ENCODE results near the gene OR10G8. TPM values are rescaled to one million over a fixed set of nuclear protein-coding genes. Genes with fewer than 3 reads are reported as not detected.

Gene OR10G8
- total and polyA plus RNA-seq, 9 donors, result not detected

DNA sequence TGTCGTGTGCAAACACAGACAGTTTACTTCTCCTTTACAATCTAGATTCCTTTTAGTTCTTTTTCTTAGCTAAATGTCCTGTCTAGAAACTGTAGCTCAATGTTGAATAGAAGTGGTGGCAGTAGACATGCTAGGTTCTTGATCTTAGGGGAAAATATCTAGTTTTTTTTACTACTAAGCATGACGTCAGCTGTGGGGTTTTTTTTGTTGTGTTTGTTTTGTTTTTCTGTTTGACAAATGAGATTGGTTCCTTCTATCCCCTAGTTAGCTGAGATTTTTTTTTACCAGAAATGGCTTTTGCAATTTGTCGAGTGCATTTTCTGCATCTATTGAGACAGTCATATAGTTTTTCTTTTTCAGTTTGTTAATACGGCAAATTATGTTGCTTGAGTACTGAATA lies 16.8 kb downstream of the OR10G8 start:
- DNase-seq, result no peak
- H3K27ac ChIP-seq, result no peak overlapping the region
- no peak overlapping the region for H3K4me3 ChIP-seq
- no peaks in the 10 kb centered on the region for H3K27me3 ChIP-seq
- TF ChIP-seq EP300 (IDR thresholded peaks at IDR 0.05), result no peak
- TF ChIP-seq POLR2A (IDR thresholded peaks at IDR 0.05), result no peak
- TF ChIP-seq CTCF (IDR thresholded peaks at IDR 0.05), result no peak
- H3K4me1 ChIP-seq (ENCODE audit: insufficient read depth), result no peaks in the 10 kb centered on the region
- intact Hi-C loops (cut with DNase I), result no loop called here
- H3K36me3 ChIP-seq, result no peaks in the 10 kb centered on the region
- no peaks in the 10 kb centered on the region for H3K9me3 ChIP-seq
- 74 to 82% (median 78%) methylated on average over 4 of the region's 4 CpGs for WGBS, 3 donors

DNA sequence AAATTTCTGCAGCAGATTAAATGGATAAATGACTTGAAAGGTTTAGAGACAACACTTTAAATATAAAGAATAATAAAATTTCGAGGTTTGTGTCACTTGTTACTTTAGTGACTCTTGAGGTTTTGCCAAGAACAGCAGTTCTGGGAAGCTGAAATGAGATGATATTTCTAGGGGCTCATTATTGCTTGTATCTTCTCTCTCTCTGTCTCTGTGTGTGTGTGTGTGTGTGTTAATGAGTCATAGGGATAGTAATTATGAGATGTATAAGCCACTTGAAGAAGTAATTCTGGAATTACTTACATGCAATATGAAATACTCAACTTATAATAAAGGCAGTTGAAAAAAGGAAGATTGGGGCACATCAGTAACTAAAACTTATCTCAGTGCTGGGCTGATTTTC lies 24.1 kb downstream of the OR10G8 start:
- Histone ChIP-seq H3K27me3 (no peaks in the 10 kb centered on the region), H3K27ac (no peak overlapping the region), H3K36me3 (no peaks in the 10 kb centered on the region), H3K4me3 (no peak overlapping the region), H3K4me1 (ENCODE audit: insufficient read depth) (no peaks in the 10 kb centered on the region), H3K9me3 (no peaks in the 10 kb centered on the region)
- TF ChIP-seq EP300 (IDR thresholded peaks at IDR 0.05), result no peak
- no peak for TF ChIP-seq POLR2A (IDR thresholded peaks at IDR 0.05)
- DNase-seq, result no peak
- WGBS, 3 donors, result 42 to 46% (median 42%) methylated on average over 1 of the region's 1 CpG
- intact Hi-C loops (cut with DNase I), result no loop called here

DNA sequence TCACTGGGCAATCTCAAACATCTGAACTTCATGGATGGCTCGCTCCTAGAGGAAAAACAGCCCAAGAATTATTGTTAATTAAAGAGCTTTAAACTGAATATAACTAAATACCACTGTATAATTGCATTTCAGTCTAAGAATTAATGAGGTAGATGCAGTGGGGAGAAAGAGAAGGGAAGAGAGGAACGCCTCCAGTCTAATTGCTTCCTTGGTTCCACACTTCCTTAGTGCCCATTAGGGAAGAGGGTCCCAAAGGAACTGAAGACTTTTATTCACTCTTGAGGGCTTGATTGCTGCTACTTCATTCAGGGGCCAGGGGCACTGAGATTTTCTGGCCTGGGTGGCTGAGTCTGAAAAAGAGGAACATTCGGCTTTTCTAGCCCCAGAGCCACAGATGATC lies 26.4 kb downstream of the OR10G8 start:
- TF ChIP-seq CTCF (IDR thresholded peaks at IDR 0.05), result no peak
- TF ChIP-seq POLR2A (IDR thresholded peaks at IDR 0.05), result no peak
- TF ChIP-seq EP300 (IDR thresholded peaks at IDR 0.05), result no peak
- H3K4me3 ChIP-seq, result no peak overlapping the region
- H3K27me3 ChIP-seq, result no peaks in the 10 kb centered on the region
- WGBS, 3 donors, result 90 to 96% (median 91%) methylated on average over 3 of the region's 3 CpGs
- H3K36me3 ChIP-seq, result no peaks in the 10 kb centered on the region
- no peak for DNase-seq
- no peaks in the 10 kb centered on the region for H3K4me1 ChIP-seq (ENCODE audit: insufficient read depth)
- H3K27ac ChIP-seq, result no peak overlapping the region
- H3K9me3 ChIP-seq, result no peaks in the 10 kb centered on the region
- intact Hi-C loops (cut with DNase I), result no loop called here

DNA sequence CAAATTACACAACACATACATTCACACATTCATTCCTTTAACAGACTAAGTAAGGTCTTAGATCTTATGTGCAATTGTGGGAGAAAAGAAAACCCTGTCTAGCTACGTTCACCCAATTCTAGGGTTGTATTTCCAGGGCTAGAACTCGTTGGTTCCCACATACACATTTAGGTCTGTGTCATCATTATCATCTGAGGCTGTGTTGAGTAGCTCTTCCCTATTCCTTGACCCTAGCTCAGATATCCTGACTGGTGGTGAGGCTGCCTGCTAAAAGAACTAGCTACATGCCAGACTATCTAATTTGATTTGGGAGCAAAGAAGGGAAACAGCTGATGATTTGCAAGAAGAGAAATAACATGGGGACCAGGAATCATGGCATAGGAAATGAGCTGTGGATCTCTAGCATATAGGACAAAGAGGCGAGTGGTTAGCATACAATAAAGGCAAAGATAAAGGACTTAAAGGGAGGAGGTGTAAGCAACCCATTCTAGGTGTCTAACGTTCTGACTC lies 42.1 kb downstream of the OR10G8 start:
- no peak overlapping the region for H3K27ac ChIP-seq
- no peak for DNase-seq
- H3K27me3 ChIP-seq, result no peaks in the 10 kb centered on the region
- intact Hi-C loops (cut with DNase I), result no loop called here
- TF ChIP-seq CTCF (IDR thresholded peaks at IDR 0.05) (no peak), POLR2A (IDR thresholded peaks at IDR 0.05) (no peak), EP300 (IDR thresholded peaks at IDR 0.05) (no peak)
- 54 to 69% (median 59%) methylated on average over 4 of the region's 4 CpGs for WGBS, 3 donors
- H3K9me3 ChIP-seq, result no peaks in the 10 kb centered on the region
- no peaks in the 10 kb centered on the region for H3K4me1 ChIP-seq (ENCODE audit: insufficient read depth)
- no peak overlapping the region for H3K4me3 ChIP-seq
- no peaks in the 10 kb centered on the region for H3K36me3 ChIP-seq

DNA sequence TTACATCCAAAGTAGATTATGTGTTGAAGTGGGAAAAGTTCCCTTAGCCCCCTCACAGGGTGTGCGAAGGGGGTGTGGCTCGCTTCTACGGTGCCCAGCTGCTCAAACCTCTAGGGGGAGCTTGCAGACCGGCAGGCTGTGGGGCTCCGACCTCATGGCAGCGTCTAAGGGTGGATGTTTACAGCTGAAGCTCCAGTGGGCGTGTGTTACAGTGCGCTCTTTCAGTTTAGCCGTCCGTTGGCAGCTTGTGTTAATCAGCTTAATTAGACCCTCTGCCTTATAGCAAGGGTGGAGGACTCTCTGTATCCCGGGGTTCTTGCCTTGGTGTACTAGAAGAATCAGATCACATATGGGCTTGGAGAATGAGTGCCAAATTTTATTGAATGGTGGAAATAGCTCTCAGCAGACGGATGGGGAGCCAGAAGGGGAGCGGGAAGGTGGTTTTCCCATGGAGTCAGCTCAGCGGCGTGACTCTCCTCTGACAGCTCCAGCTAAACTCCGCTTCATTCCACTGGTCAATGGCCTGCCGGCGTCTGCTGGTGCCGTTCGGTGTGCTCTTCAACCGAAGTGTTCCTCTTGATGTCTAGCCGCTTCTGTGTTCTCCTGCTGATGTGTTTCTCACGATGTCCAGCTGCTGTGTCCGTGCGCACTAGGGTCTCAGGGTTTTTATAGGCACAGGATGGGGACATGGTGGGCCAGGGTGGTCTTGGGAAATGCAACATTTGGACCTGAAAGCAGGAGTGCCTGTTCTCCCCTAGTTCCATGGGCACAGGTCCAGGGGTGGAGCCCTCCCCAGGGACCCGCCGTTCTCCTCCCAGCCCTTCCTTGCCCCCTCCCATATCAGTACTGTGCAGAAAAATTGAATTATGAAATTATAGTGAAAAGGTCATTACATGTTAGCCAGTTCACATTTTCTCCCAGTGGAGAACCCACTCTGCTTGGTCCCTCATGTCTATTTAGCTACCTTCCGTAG lies 43.1 kb downstream of the OR10G8 start:
- no peak overlapping the region for H3K4me3 ChIP-seq
- H3K4me1 ChIP-seq (ENCODE audit: insufficient read depth), result no peaks in the 10 kb centered on the region
- no peak for DNase-seq
- H3K27ac ChIP-seq, result no peak overlapping the region
- no peaks in the 10 kb centered on the region for H3K9me3 ChIP-seq
- H3K36me3 ChIP-seq, result no peaks in the 10 kb centered on the region
- WGBS, 3 donors, result 49 to 54% (median 53%) methylated on average over 28 of the region's 28 CpGs
- TF ChIP-seq POLR2A (IDR thresholded peaks at IDR 0.05), result no peak
- TF ChIP-seq EP300 (IDR thresholded peaks at IDR 0.05), result no peak
- TF ChIP-seq CTCF (IDR thresholded peaks at IDR 0.05), result no peak
- H3K27me3 ChIP-seq, result no peaks in the 10 kb centered on the region
- intact Hi-C loops (cut with DNase I), result loop anchor here in 2 of 4 donors (10.0 kb wide), 2 partner anchors 505 to 515 kb away; no protein-coding TSS in a partner anchor
